Activated T-cell treated with anti-CD3 and anti-CD28 coated beads for 48 hours (primary cell): Measurements from ENCODE around the gene OPCML.

Experiments used
- DNase-seq: peaks from one replicate; pipeline ENCODE4 v3.0.0-alpha.2; 2020; ENCODE audit warnings: low read depth

Gene OPCML

DNA sequence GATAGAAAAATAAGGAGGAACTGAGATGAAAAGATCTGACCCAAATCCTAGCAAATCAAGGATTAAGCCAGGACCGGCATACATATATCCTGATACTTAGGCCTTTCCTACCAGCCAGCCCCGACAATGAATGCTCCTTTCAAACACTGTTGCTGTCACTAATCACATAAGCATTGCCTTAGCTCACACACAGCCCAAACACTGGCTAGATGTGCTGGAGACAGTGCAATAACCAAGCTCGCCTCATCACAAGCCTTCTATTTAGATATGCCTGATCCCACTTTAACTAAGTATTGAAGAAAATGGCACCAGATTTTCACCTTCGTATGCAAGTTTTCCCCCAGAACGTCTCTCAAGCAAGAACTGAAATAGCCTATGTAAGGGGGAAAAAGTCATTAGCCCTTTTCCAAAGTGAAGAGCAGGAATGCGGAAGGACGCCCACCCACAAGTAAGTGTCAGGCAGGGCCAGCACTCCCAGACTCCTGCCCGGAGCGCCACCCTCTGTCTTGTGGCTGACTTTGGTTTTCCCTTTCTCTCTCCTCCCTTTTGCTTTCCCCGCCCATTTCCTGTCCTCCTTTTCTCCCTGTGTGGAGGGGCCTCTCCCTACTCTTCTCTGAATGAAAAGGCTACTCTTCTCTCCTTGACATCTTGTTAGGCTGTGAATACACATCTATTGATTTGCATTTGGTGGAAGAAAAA is 8.9 kb upstream of the OPCML start:
- no peak for DNase-seq

- no peak for DNase-seq
Measured at GRCh38 chr11:133536198-133536597, 3.9 kb upstream of the OPCML start.

DNA sequence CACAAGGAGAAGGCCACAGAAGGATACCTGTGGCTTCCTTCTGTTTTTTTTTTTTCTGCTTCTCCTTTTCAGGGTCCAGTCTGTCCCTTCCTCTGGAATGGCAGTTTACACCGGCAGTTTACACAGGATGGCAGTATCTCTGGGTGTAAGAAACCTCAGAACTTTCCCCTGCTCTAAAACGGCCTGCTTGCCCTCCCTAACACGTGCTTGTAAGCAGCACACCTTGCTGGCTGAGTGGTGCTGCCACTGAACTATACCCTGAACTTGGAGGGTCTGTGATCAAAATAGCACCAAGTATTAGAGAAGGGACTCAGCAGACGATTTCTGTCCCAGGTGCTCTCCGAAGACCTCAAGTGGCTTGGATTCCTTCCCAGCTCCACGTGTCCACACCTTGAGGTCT is 904 bp upstream of the OPCML start:
- DNase-seq, result no peak

- DNase-seq, result no peak
Measured at GRCh38 chr11:133531458-133531857, 843 bp downstream of the OPCML start.

GRCh38 chr11:133530501-133530835 is 1.8 kb downstream of the OPCML start:
- no peak for DNase-seq

- no peak for DNase-seq
Measured at GRCh38 chr11:133529807-133530500, 2.3 kb downstream of the OPCML start.

DNA sequence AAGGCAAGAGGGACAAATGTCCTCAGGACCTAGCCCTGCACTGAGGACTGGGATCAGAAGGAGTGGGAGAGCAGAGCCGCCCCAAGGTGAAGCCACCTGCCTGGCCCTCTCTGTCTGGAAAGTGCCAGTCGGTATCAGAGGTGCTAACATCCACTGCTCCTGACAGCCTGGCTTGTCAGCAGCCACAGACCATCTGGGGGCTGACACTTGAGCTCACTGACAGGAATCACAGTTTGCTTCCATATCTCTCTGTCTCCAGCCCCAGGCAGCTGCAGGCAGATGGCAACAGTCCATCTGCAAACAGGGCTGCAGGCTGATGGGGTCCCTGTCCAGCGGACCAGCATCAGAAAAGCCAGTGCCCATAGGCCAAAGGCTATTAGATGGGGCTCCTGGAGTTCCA is 5.5 kb downstream of the OPCML start:
- DNase-seq, result no peak

DNA sequence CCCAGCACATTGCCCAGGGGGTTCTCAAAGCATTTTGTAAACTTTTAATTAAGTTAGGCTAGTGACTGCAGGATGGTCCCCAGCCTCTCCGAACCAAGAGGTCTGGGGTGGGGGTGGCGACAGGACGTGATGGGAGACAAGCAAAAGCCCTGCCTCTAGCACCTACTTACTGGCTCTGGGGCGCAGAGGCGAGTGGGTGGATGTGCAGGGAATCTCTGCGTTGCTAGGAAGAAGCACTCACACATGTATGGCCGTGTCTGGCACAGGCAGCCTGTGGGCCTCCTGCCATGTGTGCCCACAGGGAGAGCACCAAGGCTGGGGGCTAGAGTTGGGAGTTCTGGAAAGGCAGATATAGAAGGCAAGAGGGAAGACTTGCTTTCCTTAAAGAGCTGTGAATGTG is 6.3 kb downstream of the OPCML start:
- DNase-seq, result no peak

GRCh38 chr11:133524488-133524887 is 7.8 kb downstream of the OPCML start:
- DNase-seq, result no peak

GRCh38 chr11:133522344-133522743 is 10.0 kb downstream of the OPCML start:
- DNase-seq, result no peak

DNA sequence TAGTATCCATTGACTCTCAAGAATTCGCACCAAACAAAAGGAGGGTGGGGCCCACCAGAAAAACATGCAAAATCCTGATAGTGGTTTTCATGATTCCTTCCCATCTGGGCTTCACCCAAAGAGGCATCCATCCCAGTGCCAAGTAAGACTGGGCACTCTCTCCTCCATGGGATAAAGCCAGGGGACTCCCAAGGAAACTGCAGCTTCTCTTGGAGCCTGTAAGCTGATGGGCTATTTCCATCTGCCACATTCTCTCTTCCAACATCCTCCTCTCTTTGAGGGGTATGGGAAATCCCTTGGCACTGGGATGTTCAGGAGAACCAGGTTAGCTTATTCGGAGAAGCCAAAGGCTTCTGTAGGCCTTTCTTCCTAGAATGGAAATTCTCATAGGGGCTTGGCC is 10.8 kb downstream of the OPCML start:
- DNase-seq, result no peak

DNA sequence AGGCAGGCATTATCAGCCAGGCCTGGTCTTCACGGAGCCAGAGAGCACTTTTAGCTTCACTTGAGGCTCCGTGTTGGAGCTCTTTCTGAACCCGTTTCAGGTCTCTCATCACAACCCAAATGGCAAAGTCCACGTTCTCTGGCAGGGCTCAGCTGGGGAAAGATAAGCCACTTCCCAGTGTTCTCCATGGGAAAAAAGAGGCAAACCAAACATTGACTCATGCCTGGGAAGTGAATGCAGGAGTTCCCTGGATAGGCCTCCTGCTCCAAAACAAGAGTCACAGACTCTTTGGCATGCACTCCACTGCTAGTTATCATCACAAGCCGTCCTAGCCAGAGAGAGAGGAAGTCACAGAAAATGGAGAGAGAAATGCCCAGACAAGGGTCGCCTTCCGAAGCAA is 11.6 kb downstream of the OPCML start:
- DNase-seq, result no peak

- no peak for DNase-seq
Measured at GRCh38 chr11:133519560-133519959, 12.7 kb downstream of the OPCML start.

DNA sequence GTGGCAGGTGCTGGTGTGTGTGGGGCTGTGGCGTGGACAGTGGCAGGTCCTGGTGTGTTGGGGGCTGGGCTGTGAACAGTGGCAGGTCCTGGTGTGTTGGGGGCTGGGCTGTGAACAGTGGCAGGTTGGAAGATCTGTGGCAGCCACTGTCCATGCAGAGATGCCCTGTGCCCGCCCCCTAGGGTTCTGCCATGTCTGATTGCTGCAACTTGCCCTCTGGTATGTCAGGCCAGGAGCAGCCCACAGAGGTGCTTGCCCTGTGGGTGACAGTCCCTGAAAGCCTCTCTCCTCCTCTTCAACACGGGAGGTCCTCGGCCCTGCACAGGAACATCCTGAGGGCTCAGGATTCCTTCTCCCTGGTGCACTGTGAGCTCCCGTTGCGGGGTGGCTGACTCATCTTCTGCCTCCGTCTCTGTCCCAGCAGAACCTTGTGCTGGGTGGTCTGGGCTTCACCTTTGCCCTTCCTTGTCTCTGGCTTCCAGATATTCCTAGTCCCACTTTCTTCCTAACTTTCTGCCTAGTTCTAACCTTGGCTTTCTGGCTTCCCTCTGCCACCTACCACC is 13.5 kb downstream of the OPCML start:
- DNase-seq, result no peak

- no peak for DNase-seq
Measured at GRCh38 chr11:133516845-133517244, 15.5 kb downstream of the OPCML start.

DNA sequence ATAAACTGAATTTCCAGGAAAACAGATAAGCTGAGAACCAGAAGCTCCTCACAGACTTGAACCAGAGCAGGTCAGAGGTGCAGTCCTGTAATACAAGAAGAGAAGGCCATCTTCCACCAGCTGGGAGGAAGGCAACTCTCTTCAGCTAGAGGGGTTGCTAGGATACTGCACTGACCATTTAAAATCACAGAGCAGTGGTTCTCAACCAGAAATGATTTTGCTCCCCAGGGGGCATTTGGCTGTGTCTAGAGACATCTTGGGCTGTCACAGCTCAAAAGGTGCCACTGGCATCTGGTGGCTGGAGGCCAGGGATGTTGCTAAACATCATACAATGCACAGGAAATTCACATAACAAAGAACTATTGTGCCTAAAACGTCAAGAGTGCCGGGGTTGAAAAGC is 17.2 kb downstream of the OPCML start:
- DNase-seq, result no peak

DNA sequence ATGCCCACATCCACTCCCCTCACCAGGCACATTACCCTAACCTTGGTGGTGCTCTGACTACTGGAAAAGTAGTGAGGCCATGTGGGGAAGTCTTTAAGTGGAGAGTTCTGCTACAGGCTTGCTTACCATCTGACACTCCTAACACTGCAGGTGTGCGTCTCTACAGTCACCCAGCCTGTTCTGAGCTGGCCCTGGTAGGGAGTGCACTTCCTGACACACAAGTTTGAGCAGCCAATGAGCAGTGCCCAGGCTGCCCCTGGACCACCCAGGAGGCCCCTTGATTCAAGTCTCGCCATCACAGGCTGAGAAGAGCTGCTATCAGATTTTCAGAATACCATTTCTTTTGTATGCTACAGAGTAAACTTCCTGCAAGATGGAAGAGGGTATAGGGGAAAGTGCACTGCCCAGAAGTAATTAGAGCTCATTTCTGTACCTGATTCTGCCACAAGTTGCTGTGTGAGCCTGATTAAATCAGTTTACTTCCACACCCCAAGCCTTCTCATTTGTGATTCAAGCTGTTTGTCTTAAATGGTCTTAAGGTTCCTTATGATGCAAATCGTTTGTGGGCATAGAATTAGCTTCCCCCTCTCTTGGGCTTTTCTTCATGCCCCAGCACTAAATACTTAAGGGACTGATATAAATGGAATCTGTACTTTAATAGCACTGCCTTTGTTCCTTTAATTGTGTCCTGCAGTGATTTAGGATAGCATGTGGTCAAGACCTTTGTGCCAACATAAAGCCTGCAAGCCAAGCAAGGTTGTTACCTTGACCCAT is 22.2 kb downstream of the OPCML start:
- DNase-seq, result no peak

GRCh38 chr11:133508468-133508867 is 23.8 kb downstream of the OPCML start:
- no peak for DNase-seq

GRCh38 chr11:133507185-133507584 is 25.1 kb downstream of the OPCML start:
- no peak for DNase-seq

- no peak for DNase-seq
Measured at GRCh38 chr11:133506551-133507094, 25.7 kb downstream of the OPCML start.

DNA sequence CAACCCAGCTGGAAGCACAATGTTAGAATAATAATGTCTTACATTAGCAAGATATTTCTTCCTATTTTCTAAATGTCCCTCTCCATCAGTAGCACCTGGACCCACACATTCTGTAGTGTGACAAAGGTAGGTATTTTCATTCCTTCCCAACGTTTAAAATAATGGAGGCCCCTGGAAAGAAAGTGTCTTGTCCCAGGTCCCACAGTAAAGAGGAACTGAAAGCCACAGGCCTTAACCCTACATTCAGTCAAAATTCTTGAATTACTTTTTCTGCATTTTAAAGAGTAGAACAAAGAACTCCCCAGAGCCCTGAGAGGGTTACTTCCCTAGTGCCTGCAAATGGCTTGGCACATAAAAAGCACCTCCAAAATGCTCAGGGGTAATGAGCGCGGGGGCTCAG is 26.3 kb downstream of the OPCML start:
- DNase-seq, result no peak

GRCh38 chr11:133504906-133505305 is 27.4 kb downstream of the OPCML start:
- DNase-seq, result no peak

GRCh38 chr11:133503776-133504175 is 28.5 kb downstream of the OPCML start:
- DNase-seq, result no peak
